Activated CD4-positive, alpha-beta memory T cell treated with anti-CD3 and anti-CD28 coated beads for 36 hours (primary cell): ENCODE measurements around the gene UBAC2. TPM values are rescaled to one million over a fixed set of nuclear protein-coding genes. Genes with fewer than 3 reads are reported as not detected.

Experiments used
- microRNA-seq: library from miRNA; unstranded; fragments of <30 nt; microRNA quantifications from one replicate; pipeline ENCODE4 v1.2.0, GENCODE V29; 2022; ENCODE audit warnings: borderline number of aligned reads, borderline microRNAs expressed, borderline replicate concordance
- total RNA-seq, 2 experiments: library from RNA; stranded (reverse); gene quantifications; one replicate each; pipeline ENCODE4 v1.2.3, GENCODE V29; 2021

UBAC2 gene
- total RNA-seq, 2 experiments from 2014 or later, result 51.8 to 54.5 TPM

Small RNAs within 50 kb of the gene (microRNA-seq; reads per million reads assigned to microRNA genes)
- gene MIR623, result not detected

Other genes with a start within 250 kb of the UBAC2 start
- 10 to 100 TPM; 57.2 to 59.0 TPM for gene DOCK9, start 222.8 kb upstream of the UBAC2 start, total RNA-seq
- 1 to 10 TPM; 2.4 to 2.8 TPM for gene GPR18, start 57.5 kb downstream of the UBAC2 start, total RNA-seq
- 10 to 100 TPM; 46.4 to 47.1 TPM for gene GPR183, start 106.5 kb downstream of the UBAC2 start, total RNA-seq